Erythroblast (primary cell): Measurements from ENCODE around the gene CPED1.

ENCODE experiments used
- GATA1 ChIP-seq: IDR thresholded peaks from 2 replicates; pipeline ENCODE4 v1.6.1; 2011; ENCODE audit warnings: low read depth, mild to moderate bottlenecking, control low read depth, low read length, moderate library complexity
- POLR2A ChIP-seq: IDR thresholded peaks from 2 replicates; pipeline ENCODE4 v1.6.1; 2011; ENCODE audit warnings: mild to moderate bottlenecking, low read length

- no peak for TF ChIP-seq POLR2A
- TF ChIP-seq GATA1: no peak
Observed at GRCh38 chr7:120979765-120980499, 8.6 kb upstream of the CPED1 start.
